Breast epithelium (tissue), 3 donors: Measurements from ENCODE around the gene AMPD2.

ENCODE experiments used
- POLR2A ChIP-seq: fragments of 450-650 bp; IDR thresholded peaks from one replicate; pipeline ENCODE4 v1.6.1; 2016; ENCODE audit warnings: antibody characterized with exemption, mild to moderate bottlenecking, moderate library complexity
- TF ChIP-seq, protein P1 (sequence below), 3 donors: fragments of 450-650 bp; IDR thresholded peaks; one replicate each; pipeline ENCODE4 v1.5.1; 2016 to 2017; ENCODE audit warnings: antibody characterized with exemption in 3 of 3, mild to moderate bottlenecking in 3 of 3, moderate library complexity in 3 of 3

DNA sequence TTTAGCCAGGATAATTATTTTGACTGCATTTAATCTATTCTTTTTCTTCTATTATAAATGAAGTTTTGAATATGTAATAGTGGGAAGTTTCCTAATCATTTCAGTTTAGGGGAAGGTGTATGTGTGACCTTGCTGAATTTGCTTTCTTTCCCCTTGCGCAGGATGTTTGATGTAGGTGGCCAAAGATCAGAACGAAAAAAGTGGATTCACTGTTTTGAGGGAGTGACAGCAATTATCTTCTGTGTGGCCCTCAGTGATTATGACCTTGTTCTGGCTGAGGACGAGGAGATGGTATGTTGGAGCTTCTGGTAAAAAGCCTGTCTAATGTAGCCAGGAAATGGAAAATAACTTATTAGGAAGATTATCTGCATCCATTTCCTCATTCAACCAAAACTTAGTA is 33.6 kb upstream of the AMPD2 start:
- TF ChIP-seq POLR2A = no peak
- TF ChIP-seq, protein P1, sequence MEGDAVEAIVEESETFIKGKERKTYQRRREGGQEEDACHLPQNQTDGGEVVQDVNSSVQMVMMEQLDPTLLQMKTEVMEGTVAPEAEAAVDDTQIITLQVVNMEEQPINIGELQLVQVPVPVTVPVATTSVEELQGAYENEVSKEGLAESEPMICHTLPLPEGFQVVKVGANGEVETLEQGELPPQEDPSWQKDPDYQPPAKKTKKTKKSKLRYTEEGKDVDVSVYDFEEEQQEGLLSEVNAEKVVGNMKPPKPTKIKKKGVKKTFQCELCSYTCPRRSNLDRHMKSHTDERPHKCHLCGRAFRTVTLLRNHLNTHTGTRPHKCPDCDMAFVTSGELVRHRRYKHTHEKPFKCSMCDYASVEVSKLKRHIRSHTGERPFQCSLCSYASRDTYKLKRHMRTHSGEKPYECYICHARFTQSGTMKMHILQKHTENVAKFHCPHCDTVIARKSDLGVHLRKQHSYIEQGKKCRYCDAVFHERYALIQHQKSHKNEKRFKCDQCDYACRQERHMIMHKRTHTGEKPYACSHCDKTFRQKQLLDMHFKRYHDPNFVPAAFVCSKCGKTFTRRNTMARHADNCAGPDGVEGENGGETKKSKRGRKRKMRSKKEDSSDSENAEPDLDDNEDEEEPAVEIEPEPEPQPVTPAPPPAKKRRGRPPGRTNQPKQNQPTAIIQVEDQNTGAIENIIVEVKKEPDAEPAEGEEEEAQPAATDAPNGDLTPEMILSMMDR (IDR thresholded peaks at IDR 0.05) = no peak
